ENCODE data around the gene NDUFB6. TPM values are rescaled to one million over a fixed set of nuclear protein-coding genes. Genes with fewer than 3 reads are reported as not detected.

NDUFB6 gene
- total and polyA plus RNA-seq, 4 donors, result 22.3 to 118 (median 32.5) TPM

DNA sequence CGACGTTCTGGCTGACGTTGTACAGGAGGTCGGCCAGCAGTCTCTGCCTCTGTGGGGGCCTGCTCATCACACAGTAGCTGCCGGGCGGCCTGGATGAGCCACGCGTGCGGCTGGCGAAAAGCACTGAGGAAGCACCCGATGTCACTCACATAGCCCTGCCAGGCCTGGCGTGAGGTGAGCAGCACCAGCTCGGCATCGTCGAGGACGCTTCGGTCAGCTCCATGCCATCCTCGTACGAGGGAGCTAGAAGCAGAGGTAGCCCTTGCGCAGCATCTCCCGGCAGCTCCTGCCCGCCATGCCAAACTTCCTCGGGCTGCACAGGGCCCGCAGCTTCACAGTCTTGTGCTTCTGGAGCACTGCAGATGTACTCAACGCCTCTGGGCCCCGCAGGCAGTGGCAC, 6.2 kb downstream of the NDUFB6 start:
- Histone ChIP-seq H3K4me1 (ENCODE audit: control insufficient read depth in 4 of 4, insufficient read depth in 4 of 4, low read length in 3 of 4) (peaks cover under 1 to 10% (median 7%) of the 10 kb centered on the region in 4 donors), H3K9ac (ENCODE audit: low read depth in 1 of 2, low read length in 2 of 2) (no peak overlapping the region), H3K27ac (ENCODE audit: low read depth in 1 of 2, low read length in 2 of 2) (no peak overlapping the region), H3K9me3 (ENCODE audit: control insufficient read depth in 4 of 4, low read length in 3 of 4) (no peaks in the 10 kb centered on the region), H3K4me3 (ENCODE audit: low read depth in 1 of 3, low read length in 3 of 3) (no peak overlapping the region), H3K36me3 (ENCODE audit: control insufficient read depth in 4 of 4, insufficient read depth in 3 of 4, low read depth in 1 of 4, low read length in 3 of 4) (peaks cover 5 to 31% (median 11%) of the 10 kb centered on the region in 4 donors), H3K27me3 (ENCODE audit: control insufficient read depth in 4 of 4, insufficient read depth in 4 of 4, low read length in 3 of 4) (no peaks in the 10 kb centered on the region)
- no peak for DNase-seq (ENCODE audit: low spot score)
- no peak for TF ChIP-seq FOXA1 (IDR thresholded peaks at IDR 0.05)
- TF ChIP-seq, protein P1, sequence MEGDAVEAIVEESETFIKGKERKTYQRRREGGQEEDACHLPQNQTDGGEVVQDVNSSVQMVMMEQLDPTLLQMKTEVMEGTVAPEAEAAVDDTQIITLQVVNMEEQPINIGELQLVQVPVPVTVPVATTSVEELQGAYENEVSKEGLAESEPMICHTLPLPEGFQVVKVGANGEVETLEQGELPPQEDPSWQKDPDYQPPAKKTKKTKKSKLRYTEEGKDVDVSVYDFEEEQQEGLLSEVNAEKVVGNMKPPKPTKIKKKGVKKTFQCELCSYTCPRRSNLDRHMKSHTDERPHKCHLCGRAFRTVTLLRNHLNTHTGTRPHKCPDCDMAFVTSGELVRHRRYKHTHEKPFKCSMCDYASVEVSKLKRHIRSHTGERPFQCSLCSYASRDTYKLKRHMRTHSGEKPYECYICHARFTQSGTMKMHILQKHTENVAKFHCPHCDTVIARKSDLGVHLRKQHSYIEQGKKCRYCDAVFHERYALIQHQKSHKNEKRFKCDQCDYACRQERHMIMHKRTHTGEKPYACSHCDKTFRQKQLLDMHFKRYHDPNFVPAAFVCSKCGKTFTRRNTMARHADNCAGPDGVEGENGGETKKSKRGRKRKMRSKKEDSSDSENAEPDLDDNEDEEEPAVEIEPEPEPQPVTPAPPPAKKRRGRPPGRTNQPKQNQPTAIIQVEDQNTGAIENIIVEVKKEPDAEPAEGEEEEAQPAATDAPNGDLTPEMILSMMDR (IDR thresholded peaks at IDR 0.05; ENCODE audit: low read depth, low read length, missing input control), result no peak
- TF ChIP-seq HNF4G (IDR thresholded peaks at IDR 0.05), result no peak
- TF ChIP-seq TAF1 (conservative IDR thresholded peaks at IDR 0.05), result no peak
- no peak for TF ChIP-seq JUND (IDR thresholded peaks at IDR 0.05)
- TF ChIP-seq, protein P2, sequence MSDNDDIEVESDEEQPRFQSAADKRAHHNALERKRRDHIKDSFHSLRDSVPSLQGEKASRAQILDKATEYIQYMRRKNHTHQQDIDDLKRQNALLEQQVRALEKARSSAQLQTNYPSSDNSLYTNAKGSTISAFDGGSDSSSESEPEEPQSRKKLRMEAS (IDR thresholded peaks at IDR 0.05), result no peak
- no peak for TF ChIP-seq SP1 (IDR thresholded peaks at IDR 0.05)
- TF ChIP-seq RXRA (IDR thresholded peaks at IDR 0.05), result no peak
- no peak for TF ChIP-seq GABPA (IDR thresholded peaks at IDR 0.05 in 1 of 2, conservative IDR thresholded peaks at IDR 0.05 in 1 of 2)
- TF ChIP-seq NR2F2 (IDR thresholded peaks at IDR 0.05), result no peak
- TF ChIP-seq ATF3 (IDR thresholded peaks at IDR 0.05), result no peak
- TF ChIP-seq HNF4A (conservative IDR thresholded peaks at IDR 0.05), result no peak
- TF ChIP-seq, protein P3, sequence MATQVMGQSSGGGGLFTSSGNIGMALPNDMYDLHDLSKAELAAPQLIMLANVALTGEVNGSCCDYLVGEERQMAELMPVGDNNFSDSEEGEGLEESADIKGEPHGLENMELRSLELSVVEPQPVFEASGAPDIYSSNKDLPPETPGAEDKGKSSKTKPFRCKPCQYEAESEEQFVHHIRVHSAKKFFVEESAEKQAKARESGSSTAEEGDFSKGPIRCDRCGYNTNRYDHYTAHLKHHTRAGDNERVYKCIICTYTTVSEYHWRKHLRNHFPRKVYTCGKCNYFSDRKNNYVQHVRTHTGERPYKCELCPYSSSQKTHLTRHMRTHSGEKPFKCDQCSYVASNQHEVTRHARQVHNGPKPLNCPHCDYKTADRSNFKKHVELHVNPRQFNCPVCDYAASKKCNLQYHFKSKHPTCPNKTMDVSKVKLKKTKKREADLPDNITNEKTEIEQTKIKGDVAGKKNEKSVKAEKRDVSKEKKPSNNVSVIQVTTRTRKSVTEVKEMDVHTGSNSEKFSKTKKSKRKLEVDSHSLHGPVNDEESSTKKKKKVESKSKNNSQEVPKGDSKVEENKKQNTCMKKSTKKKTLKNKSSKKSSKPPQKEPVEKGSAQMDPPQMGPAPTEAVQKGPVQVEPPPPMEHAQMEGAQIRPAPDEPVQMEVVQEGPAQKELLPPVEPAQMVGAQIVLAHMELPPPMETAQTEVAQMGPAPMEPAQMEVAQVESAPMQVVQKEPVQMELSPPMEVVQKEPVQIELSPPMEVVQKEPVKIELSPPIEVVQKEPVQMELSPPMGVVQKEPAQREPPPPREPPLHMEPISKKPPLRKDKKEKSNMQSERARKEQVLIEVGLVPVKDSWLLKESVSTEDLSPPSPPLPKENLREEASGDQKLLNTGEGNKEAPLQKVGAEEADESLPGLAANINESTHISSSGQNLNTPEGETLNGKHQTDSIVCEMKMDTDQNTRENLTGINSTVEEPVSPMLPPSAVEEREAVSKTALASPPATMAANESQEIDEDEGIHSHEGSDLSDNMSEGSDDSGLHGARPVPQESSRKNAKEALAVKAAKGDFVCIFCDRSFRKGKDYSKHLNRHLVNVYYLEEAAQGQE (IDR thresholded peaks at IDR 0.05), result no peak
- WGBS, result 96% methylated on average over 26 of the region's 26 CpGs

DNA sequence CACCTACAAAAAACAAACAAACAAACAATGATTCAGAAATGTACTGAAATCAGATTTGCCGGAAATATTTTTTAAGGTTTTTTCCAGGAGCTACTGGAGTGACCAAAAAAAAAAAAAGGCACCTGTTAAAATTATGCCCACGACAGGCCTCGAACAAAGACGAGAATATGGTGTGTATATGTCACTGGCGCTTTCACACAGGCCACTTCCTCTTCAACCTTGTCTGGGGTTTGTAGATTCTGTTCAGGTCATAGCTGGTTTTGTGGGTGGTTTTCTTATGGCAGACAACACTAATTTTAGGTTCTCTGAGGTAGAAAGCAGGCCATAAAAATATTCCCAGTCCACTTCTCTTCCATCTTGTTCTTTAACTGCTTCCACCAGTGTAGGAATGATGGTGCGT, 7.0 kb downstream of the NDUFB6 start:
- DNase-seq (ENCODE audit: low spot score), result no peak
- Histone ChIP-seq H3K4me3 (ENCODE audit: low read depth in 1 of 3, low read length in 3 of 3) (no peak overlapping the region), H3K9me3 (ENCODE audit: control insufficient read depth in 4 of 4, low read length in 3 of 4) (no peaks in the 10 kb centered on the region), H3K9ac (ENCODE audit: low read depth in 1 of 2, low read length in 2 of 2) (no peak overlapping the region), H3K27ac (ENCODE audit: low read depth in 1 of 2, low read length in 2 of 2) (no peak overlapping the region), H3K4me1 (ENCODE audit: control insufficient read depth in 4 of 4, insufficient read depth in 4 of 4, low read length in 3 of 4) (peaks cover 0 to 2% (median under 1%) of the 10 kb centered on the region in 4 donors), H3K27me3 (ENCODE audit: control insufficient read depth in 4 of 4, insufficient read depth in 4 of 4, low read length in 3 of 4) (no peaks in the 10 kb centered on the region), H3K36me3 (ENCODE audit: control insufficient read depth in 4 of 4, insufficient read depth in 3 of 4, low read depth in 1 of 4, low read length in 3 of 4) (peaks cover 5 to 31% (median 11%) of the 10 kb centered on the region in 4 donors)
- 92% methylated on average over 6 of the region's 6 CpGs for WGBS
- TF ChIP-seq HNF4A (conservative IDR thresholded peaks at IDR 0.05), result no peak
- no peak for TF ChIP-seq SP1 (IDR thresholded peaks at IDR 0.05)
- no peak for TF ChIP-seq TAF1 (conservative IDR thresholded peaks at IDR 0.05)
- TF ChIP-seq, protein P1 (IDR thresholded peaks at IDR 0.05; ENCODE audit: low read depth, low read length, missing input control), result no peak
- no peak for TF ChIP-seq NR2F2 (IDR thresholded peaks at IDR 0.05)
- TF ChIP-seq YY1 (IDR thresholded peaks at IDR 0.05), result no peak
- no peak for TF ChIP-seq JUND (IDR thresholded peaks at IDR 0.05)
- no peak for TF ChIP-seq FOXA2 (IDR thresholded peaks at IDR 0.05)
